K562 (cell line): Measurements from ENCODE around the gene ZFP64. TPM values are rescaled to one million over a fixed set of nuclear protein-coding genes. Genes with fewer than 3 reads are reported as not detected.

ENCODE experiments used
- ATAC-seq: fragments of 200-7000 bp; cut with Tn5 transposase; 3 replicates; pipeline ENCODE4 v1.9.1; 2020; ENCODE audit warnings: moderate library complexity
- BruUV-seq: library from RNA; stranded (reverse); fragments of 400-500 nt; replicated peaks from 2 replicates; lab custom pipeline; 2021; lab: Mats Ljungman, UMichigan
- CTCF ChIA-PET: fragments of 300-600 bp; formaldehyde crosslinking; extraction: SDS; loops from one replicate; lab custom pipeline; 2021; ENCODE audit warnings: low intra/inter-chr PET ratio; lab: Yijun Ruan, JAX
- POLR2A ChIA-PET: fragments of 300-600, 350-650 bp; sonication (Branson Sonifier 250); formaldehyde crosslinking; extraction: SDS; loops from one replicate; lab custom pipeline; 2021; ENCODE audit warnings: antibody characterized with exemption, inconsistent platforms; lab: Yijun Ruan, JAX
- DNase-seq, 4 experiments: peaks; one replicate each; pipeline versions ENCODE4 v3.0.0 to v3.0.0-alpha.2; 2011 to 2018; ENCODE audit warnings: low spot score in 3 of 4, mixed read lengths in 3 of 4; ENCODE audit errors: extremely low read depth in 1 of 4
- FAIRE-seq: peaks from 2 replicates; lab custom pipeline; 2011; peaks lifted over from hg19 to GRCh38; lab: Jason Lieb, UNC
- H2AFZ ChIP-seq: 2 replicates; pipeline ENCODE4 v1.6.0; 2011; ENCODE audit warnings: low read depth, low read length, control low read depth, inconsistent platforms
- H3K27ac ChIP-seq: fragments of 200-600 bp; 3 replicates; pipeline ENCODE4 v1.8.0; 2011; ENCODE audit warnings: low read depth, mild to moderate bottlenecking, control low read depth, inconsistent platforms, low read length, moderate library complexity, mixed read lengths; ENCODE audit errors: extremely low read depth
- H3K27me3 ChIP-seq, 2 experiments: fragments of 300-600 bp in 1 of 2; 2 replicates in 1 of 2; 3 replicates in 1 of 2; pipeline versions ENCODE4 v1.6.0 to v1.8.0; 2011; ENCODE audit warnings: inconsistent platforms in 2 of 2, low read length in 2 of 2, mild to moderate bottlenecking in 1 of 2, mixed read lengths in 1 of 2, moderate library complexity in 1 of 2; ENCODE audit not compliant: control insufficient read depth in 2 of 2, insufficient read depth in 2 of 2
- H3K36me3 ChIP-seq: fragments of 300-600 bp; 3 replicates; pipeline ENCODE4 v1.8.0; 2011; ENCODE audit warnings: mild to moderate bottlenecking, low read length, inconsistent platforms; ENCODE audit not compliant: control insufficient read depth, insufficient read depth
- H3K4me1 ChIP-seq, 2 experiments: fragments of 200-600 bp in 1 of 2; replicated peaks in 1 of 2; 2 replicates in 1 of 2; 3 replicates in 1 of 2; pipeline versions ENCODE4 v1.5.1 to v1.8.0; 2011; ENCODE audit warnings: inconsistent platforms in 2 of 2, low read length in 2 of 2, mild to moderate bottlenecking in 1 of 2, mixed read lengths in 1 of 2, moderate library complexity in 1 of 2; ENCODE audit not compliant: control insufficient read depth in 2 of 2, insufficient read depth in 2 of 2
- H3K4me2 ChIP-seq: 2 replicates; pipeline ENCODE4 v1.6.1; 2011; ENCODE audit warnings: low read length, control low read depth, inconsistent platforms, mixed read lengths; ENCODE audit not compliant: insufficient read depth
- H3K4me3 ChIP-seq: fragments of 200-600 bp; sonication (generic), shearing (Covaris generic); 2 replicates; pipeline ENCODE4 v1.5.1; 2016; ENCODE audit warnings: control low read depth, inconsistent platforms
- H3K79me2 ChIP-seq: fragments of 200-600 bp; 3 replicates; pipeline ENCODE4 v1.8.0; 2011; ENCODE audit warnings: low read length, inconsistent platforms; ENCODE audit not compliant: control insufficient read depth, insufficient read depth
- H3K9ac ChIP-seq, 2 experiments: 2 replicates each; pipeline versions ENCODE4 v1.6.0 to v1.6.1; 2011; ENCODE audit warnings: low read depth in 2 of 2, low read length in 2 of 2, control low read depth in 1 of 2, inconsistent platforms in 1 of 2, mild to moderate bottlenecking in 1 of 2, mixed read lengths in 1 of 2; ENCODE audit not compliant: insufficient read depth in 1 of 2
- H3K9me1 ChIP-seq: one replicate; pipeline ENCODE4 v1.6.0; 2011; ENCODE audit warnings: inconsistent platforms, mild to moderate bottlenecking, low read length, moderate library complexity; ENCODE audit not compliant: control insufficient read depth, insufficient read depth
- H3K9me3 ChIP-seq: replicated peaks from 2 replicates; pipeline ENCODE4 v1.5.1; 2011; ENCODE audit warnings: low read depth, low read length, inconsistent platforms; ENCODE audit not compliant: control insufficient read depth, insufficient read depth
- H4K20me1 ChIP-seq: replicated peaks from 2 replicates; pipeline ENCODE4 v1.6.1; 2011; ENCODE audit warnings: low read length, inconsistent platforms, mixed read lengths; ENCODE audit not compliant: control insufficient read depth, insufficient read depth
- COPS2 ChIP-seq: fragments of 450-650 bp; conservative IDR thresholded peaks from 2 replicates; pipeline ENCODE4 v1.6.1; 2016; ENCODE audit warnings: mild to moderate bottlenecking, moderate library complexity
- E2F1 ChIP-seq: sonication (generic); formaldehyde crosslinking; IDR thresholded peaks from 2 replicates; pipeline ENCODE4 v1.8.1; 2023; ENCODE audit warnings: mild to moderate bottlenecking, missing genetic modification reagents, moderate library complexity
- ERF ChIP-seq: fragments of 450-650 bp; formaldehyde crosslinking; IDR thresholded peaks from 2 replicates; pipeline ENCODE4 v1.4.0; 2020; ENCODE audit warnings: mild to moderate bottlenecking, mixed read lengths
- FOS ChIP-seq: IDR thresholded peaks from 3 replicates; pipeline ENCODE4 v1.6.1; 2011; ENCODE audit not compliant: insufficient read length; ENCODE audit errors: extremely low read depth
- NCOA6 ChIP-seq: fragments of 450-650 bp; IDR thresholded peaks from 2 replicates; pipeline ENCODE4 v1.6.1; 2017; ENCODE audit warnings: mild to moderate bottlenecking
- NKRF ChIP-seq: fragments of 450-650 bp; IDR thresholded peaks from 2 replicates; pipeline ENCODE4 v1.6.1; 2016; ENCODE audit warnings: borderline replicate concordance
- NR0B1 ChIP-seq: fragments of 450-650 bp; IDR thresholded peaks from one replicate; pipeline ENCODE4 v1.6.1; 2018; ENCODE audit warnings: mild to moderate bottlenecking, moderate library complexity; ENCODE audit not compliant: partially characterized antibody
- NR3C1 ChIP-seq: sonication (generic); formaldehyde crosslinking; IDR thresholded peaks from 2 replicates; pipeline ENCODE4 v1.8.1; 2022; ENCODE audit warnings: missing genetic modification reagents
- RHOXF2B ChIP-seq: fragments of 250-450 bp; sonication (Bioruptor Pico); conservative IDR thresholded peaks from 2 replicates; pipeline ENCODE4 v1.5.1; 2021
- SMAD3 ChIP-seq: fragments of 450-650 bp; formaldehyde crosslinking; conservative IDR thresholded peaks from 2 replicates; pipeline ENCODE4 v1.4.0; 2020; ENCODE audit warnings: mild to moderate bottlenecking
- TCF3 ChIP-seq: sonication (generic); formaldehyde crosslinking; IDR thresholded peaks from 2 replicates; pipeline ENCODE4 v1.4.0; 2020; ENCODE audit warnings: mild to moderate bottlenecking, missing genetic modification reagents
- TEAD4 ChIP-seq, 2 experiments: sonication (generic) in 1 of 2; formaldehyde crosslinking in 1 of 2; IDR thresholded peaks; 2 replicates each; pipeline versions ENCODE4 v1.6.1 to v1.8.0; 2012 to 2022; ENCODE audit warnings: borderline replicate concordance in 1 of 2, inconsistent platforms in 1 of 2, low read length in 1 of 2, mild to moderate bottlenecking in 1 of 2, missing genetic modification reagents in 1 of 2
- ZBTB5 ChIP-seq: fragments of 450-650 bp; IDR thresholded peaks from 2 replicates; pipeline ENCODE4 v1.6.1; 2017; ENCODE audit warnings: antibody characterized with exemption
- ZNF133 ChIP-seq: fragments of 250-450 bp; sonication (Bioruptor Pico); IDR thresholded peaks from 2 replicates; pipeline ENCODE4 v1.4.0; 2020; ENCODE audit warnings: mild to moderate bottlenecking
- ZNF277 ChIP-seq: fragments of 250-450 bp; sonication (Bioruptor Pico); IDR thresholded peaks from 2 replicates; pipeline ENCODE4 v1.8.0; 2022; ENCODE audit warnings: inconsistent platforms, mild to moderate bottlenecking, moderate library complexity, borderline replicate concordance
- ZNF354B ChIP-seq: fragments of 250-450 bp; sonication (Bioruptor Pico); IDR thresholded peaks from 2 replicates; pipeline ENCODE4 v1.4.0; 2020
- WGBS: fragments of 100-300 bp; shearing (Covaris generic); methylation state at CpG from one replicate; pipeline ENCODE4 v1.1.6; 2016; ENCODE audit warnings: low coverage, mixed read lengths; ENCODE audit not compliant: insufficient coverage; ENCODE audit errors: missing lambda C conversion rate; 5-methylcytosine and 5-hydroxymethylcytosine counted together
- in situ Hi-C: fragments of 300-500 bp; cut with MboI; formaldehyde crosslinking; loops from 4 replicates; pipeline ENCODE4 v1.15.0; 2018; ENCODE audit warnings: inconsistent platforms, mixed read lengths
- intact Hi-C: fragments of 100-400 bp; cut with micrococcal nuclease; formaldehyde crosslinking; loops from 2 replicates; pipeline ENCODE4 v1.14.2; 2022
- polyA plus RNA-seq, 8 experiments: library from polyadenylated mRNA; depleted of rRNA in 4 of 8; stranded (reverse) in 5 of 8; unstranded in 3 of 8; fragments of >200 nt; fragmentation: Nextera tagmentation in 2 of 8; fragmentation: Illumina TruSeq in 1 of 8; extraction: Ambion mirVana in 2 of 8; extraction: Trizol in 1 of 8; gene quantifications; 2 replicates each; pipeline versions ENCODE4 v1.2.1 to v1.2.3, GENCODE V29; 2011 to 2014; ENCODE audit warnings: inconsistent platforms in 1 of 8, missing spikeins in 1 of 8
- total RNA-seq, 7 experiments: library from RNA; depleted of rRNA in 6 of 7; stranded (reverse); fragments of >200 nt in 6 of 7; fragmentation: Illumina TruSeq in 2 of 7; extraction: Trizol in 2 of 7; gene quantifications; 2 replicates each; pipeline versions ENCODE4 v1.2.1 to v1.2.3, GENCODE V29; 2011 to 2021; ENCODE audit warnings: low replicate concordance in 1 of 7

The ZFP64 gene
- total and polyA plus RNA-seq, 9 of the 15 experiments (the other 6 are each of a cell fraction or from before 2014, with no cell fraction given), result 1.4 to 13.4 (median 7.0) TPM

- POLR2A ChIA-PET, result interaction anchor here (0.6 kb wide), 1 partner anchor 81 kb away, joined by 3 read pairs; no protein-coding TSS in a partner anchor
- in situ Hi-C loops, result no loop called here
- no peaks in the 10 kb centered on the region; a peak in 1 of 5 replicates for H3K4me1 ChIP-seq
- no peak for TF ChIP-seq NCOA6
- no peak for TF ChIP-seq NR3C1
- TF ChIP-seq ZNF277 (CRISPR knock-in tag), result no peak
- no peak for TF ChIP-seq ERF
- TF ChIP-seq ZNF133 (CRISPR knock-in tag), result no peak
- TF ChIP-seq NR0B1, result no peak
- TF ChIP-seq TEAD4 (IDR thresholded peaks at IDR 0.05; ENCODE audit: low read length), result no peak
- no peak for TF ChIP-seq TEAD4 (CRISPR knock-in tag; IDR thresholded peaks at IDR 0.05; ENCODE audit: borderline replicate concordance)
- no peak for TF ChIP-seq TCF3 (CRISPR knock-in tag)
- no peak for TF ChIP-seq E2F1
- TF ChIP-seq ZNF354B, result no peak
- TF ChIP-seq COPS2, result no peak
- TF ChIP-seq ZBTB5, result no peak
- TF ChIP-seq FOS, result no peak
- no peak for TF ChIP-seq RHOXF2B
- TF ChIP-seq NKRF, result no peak
- TF ChIP-seq SMAD3 (CRISPR knock-in tag), result no peak
These were observed 39.2 kb downstream of the ZFP64 start for GRCh38 chr20:52152416-52152815.

More at GRCh38 chr20:52152416-52152815, 39.2 kb downstream of the ZFP64 start:
- peaks cover 18% of the 10 kb centered on the region; the same call in 1 of the 3 replicates for H3K36me3 ChIP-seq
- H3K27me3 ChIP-seq, result no peaks in the 10 kb centered on the region
- H3K9ac ChIP-seq, result no peak overlapping the region
- peak in 1 of 4 experiments; percentile 2 for DNase-seq
- no peak overlapping the region for H3K4me3 ChIP-seq
- FAIRE-seq, result no peak
- BruUV-seq, result no TSS peak
- no peaks in the 10 kb centered on the region for H3K79me2 ChIP-seq
- no peak overlapping the region for H3K4me2 ChIP-seq
- H3K9me1 ChIP-seq, result no peaks in the 10 kb centered on the region
- intact Hi-C loops, result no loop called here
- WGBS, result 88% methylated on average over 22 of the region's 26 CpGs
- CTCF ChIA-PET, result no interaction called here
- H3K27ac ChIP-seq, result no peak overlapping the region
- no peaks in the 10 kb centered on the region for H3K9me3 ChIP-seq
- ATAC-seq, result no peak
- no peak overlapping the region for H2AFZ ChIP-seq
- no peaks in the 10 kb centered on the region for H4K20me1 ChIP-seq
